Liver (tissue), 9 donors: ENCODE data around the gene GULP1. TPM values are rescaled to one million over a fixed set of nuclear protein-coding genes. Genes with fewer than 3 reads are reported as not detected.

Source experiments
- DNase-seq: peaks from one replicate; pipeline ENCODE4 v3.0.0-alpha.2; 2017; ENCODE audit warnings: low spot score
- H3K27ac ChIP-seq, 2 donors: one replicate each; pipeline ENCODE4 v1.7.0; 2013; ENCODE audit warnings: inconsistent platforms in 2 of 2, low read length in 2 of 2, control low read depth in 1 of 2, low read depth in 1 of 2, mild to moderate bottlenecking in 1 of 2
- H3K27me3 ChIP-seq, 4 donors: one replicate each; pipeline versions ENCODE4 v1.6.1 to v1.7.0; 2013; ENCODE audit warnings: low read length in 3 of 4, inconsistent platforms in 1 of 4, mild to moderate bottlenecking in 1 of 4, moderate library complexity in 1 of 4; ENCODE audit not compliant: control insufficient read depth in 4 of 4, insufficient read depth in 4 of 4
- H3K36me3 ChIP-seq, 4 donors: one replicate each; pipeline versions ENCODE4 v1.6.1 to v1.7.0; 2013; ENCODE audit warnings: low read length in 3 of 4, mild to moderate bottlenecking in 3 of 4, low read depth in 1 of 4, moderate library complexity in 1 of 4; ENCODE audit not compliant: control insufficient read depth in 4 of 4, insufficient read depth in 3 of 4
- H3K4me1 ChIP-seq, 4 donors: one replicate each; pipeline versions ENCODE4 v1.6.1 to v1.7.0; 2013; ENCODE audit warnings: low read length in 3 of 4, mild to moderate bottlenecking in 3 of 4, moderate library complexity in 1 of 4; ENCODE audit not compliant: control insufficient read depth in 4 of 4, insufficient read depth in 4 of 4
- H3K4me3 ChIP-seq, 3 donors: one replicate each; pipeline versions ENCODE4 v1.6.1 to v1.7.0; 2013; ENCODE audit warnings: low read length in 3 of 3, control low read depth in 1 of 3, low read depth in 1 of 3, mild to moderate bottlenecking in 1 of 3
- H3K9ac ChIP-seq, 2 donors: one replicate each; pipeline ENCODE4 v1.7.0; 2013; ENCODE audit warnings: low read length in 2 of 2, mild to moderate bottlenecking in 2 of 2, moderate library complexity in 2 of 2, control low read depth in 1 of 2, low read depth in 1 of 2
- H3K9me3 ChIP-seq, 4 donors: one replicate each; pipeline versions ENCODE4 v1.6.1 to v1.7.0; 2013; ENCODE audit warnings: low read length in 3 of 4; ENCODE audit not compliant: control insufficient read depth in 4 of 4
- EGR1 ChIP-seq, 2 donors: IDR thresholded peaks; 2 replicates each; pipeline ENCODE4 v1.6.1; 2016 to 2018; ENCODE audit warnings: antibody characterized with exemption in 2 of 2, low read depth in 2 of 2
- FOXA1 ChIP-seq: IDR thresholded peaks from 2 replicates; pipeline ENCODE4 v1.6.1; 2016; ENCODE audit warnings: antibody characterized with exemption
- FOXA2 ChIP-seq: IDR thresholded peaks from 2 replicates; pipeline ENCODE4 v1.6.1; 2016; ENCODE audit warnings: antibody characterized with exemption
- HNF4G ChIP-seq: IDR thresholded peaks from 2 replicates; pipeline ENCODE4 v1.6.1; 2016; ENCODE audit warnings: antibody characterized with exemption
- NR2F2 ChIP-seq: IDR thresholded peaks from 2 replicates; pipeline ENCODE4 v1.6.1; 2016; ENCODE audit warnings: antibody characterized with exemption
- RAD21 ChIP-seq, 2 donors: IDR thresholded peaks; 2 replicates each; pipeline ENCODE4 v1.6.1; 2016; ENCODE audit warnings: antibody characterized with exemption in 2 of 2, mild to moderate bottlenecking in 2 of 2
- RXRA ChIP-seq, 2 donors: IDR thresholded peaks; 2 replicates each; pipeline ENCODE4 v1.6.1; 2017 to 2018; ENCODE audit warnings: antibody characterized with exemption in 2 of 2, mild to moderate bottlenecking in 1 of 2
- SP1 ChIP-seq: IDR thresholded peaks from 2 replicates; pipeline ENCODE4 v1.6.1; 2018; ENCODE audit warnings: antibody characterized with exemption, mild to moderate bottlenecking
- TAF1 ChIP-seq: conservative IDR thresholded peaks from 2 replicates; pipeline ENCODE4 v1.6.1; 2016; ENCODE audit warnings: antibody characterized with exemption, mild to moderate bottlenecking
- YY1 ChIP-seq: IDR thresholded peaks from 2 replicates; pipeline ENCODE4 v1.6.1; 2016; ENCODE audit warnings: antibody characterized with exemption, mild to moderate bottlenecking
- WGBS: extraction: QIAGEN DNeasy Blood & Tissue Kit; methylation state at CpG from one replicate; pipeline ENCODE4 v1.1.7; 2013; 5-methylcytosine and 5-hydroxymethylcytosine counted together
- polyA plus RNA-seq, 2 donors: library from polyadenylated mRNA; stranded (reverse) in 1 of 2; unstranded in 1 of 2; fragments of 200-250 nt in 1 of 2; fragments of >200 nt in 1 of 2; fragmentation: Nextera tagmentation in 1 of 2; extraction: Ambion mirVana in 1 of 2; gene quantifications; one replicate each; pipeline versions ENCODE4 v1.2.1 to v1.2.3, GENCODE V29; 2013 to 2015
- total RNA-seq, 2 donors: library from RNA; depleted of rRNA; stranded (reverse); fragments of >200 nt; gene quantifications; one replicate each; pipeline ENCODE4 v1.2.3, GENCODE V29; 2014
- TF ChIP-seq, protein P1 (sequence below): IDR thresholded peaks from 2 replicates; pipeline ENCODE4 v1.6.1; 2016; ENCODE audit warnings: antibody characterized with exemption
- TF ChIP-seq, protein P2 (sequence below): fragments of 150-350 bp; IDR thresholded peaks from 2 replicates; pipeline ENCODE4 v1.5.1; 2017; ENCODE audit warnings: improper control_type of control experiment, low read depth, low read length; ENCODE audit not compliant: missing input control
- TF ChIP-seq, protein P3 (sequence below): IDR thresholded peaks from 2 replicates; pipeline ENCODE4 v1.6.1; 2016; ENCODE audit warnings: antibody characterized with exemption
- donor health status: healthy.
- donor health status: healthy.
- donor health status: healthy.
- donor health status: healthy.
- donor health status: healthy.

The GULP1 gene
- total and polyA plus RNA-seq, 4 donors, result 0.53 to 6.9 (median 0.89) TPM

DNA sequence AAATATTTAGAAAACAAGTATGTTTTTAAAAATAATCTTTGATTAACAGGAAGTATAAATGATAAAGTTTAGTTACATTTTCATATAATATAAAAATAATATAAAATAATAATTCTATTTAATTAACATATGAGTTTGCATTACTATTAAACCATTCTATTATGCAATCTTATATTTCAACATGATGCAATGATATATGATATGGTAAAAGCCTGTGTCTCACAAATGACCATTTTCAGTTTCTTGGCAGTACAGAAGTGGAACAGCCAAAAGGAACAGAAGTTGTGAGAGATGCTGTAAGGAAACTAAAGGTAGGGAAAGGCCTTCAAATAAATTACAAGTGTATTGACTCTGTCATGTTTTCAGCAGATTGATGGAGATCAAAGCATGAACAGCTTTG, 230.8 kb downstream of the GULP1 start:
- no peaks in the 10 kb centered on the region for H3K4me1 ChIP-seq
- no peak overlapping the region for H3K9ac ChIP-seq
- TF ChIP-seq HNF4G, result no peak
- no peak for TF ChIP-seq SP1
- no peak for TF ChIP-seq TAF1
- TF ChIP-seq RAD21 (IDR thresholded peaks at IDR 0.05), result no peak
- no peak for TF ChIP-seq EGR1 (IDR thresholded peaks at IDR 0.05; ENCODE audit: low read depth in 2 of 2)
- TF ChIP-seq FOXA1, result no peak
- no peak for TF ChIP-seq NR2F2
- no peak for TF ChIP-seq YY1
- no peak for TF ChIP-seq FOXA2
- TF ChIP-seq, protein P1, sequence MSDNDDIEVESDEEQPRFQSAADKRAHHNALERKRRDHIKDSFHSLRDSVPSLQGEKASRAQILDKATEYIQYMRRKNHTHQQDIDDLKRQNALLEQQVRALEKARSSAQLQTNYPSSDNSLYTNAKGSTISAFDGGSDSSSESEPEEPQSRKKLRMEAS, result no peak
- TF ChIP-seq, protein P2, sequence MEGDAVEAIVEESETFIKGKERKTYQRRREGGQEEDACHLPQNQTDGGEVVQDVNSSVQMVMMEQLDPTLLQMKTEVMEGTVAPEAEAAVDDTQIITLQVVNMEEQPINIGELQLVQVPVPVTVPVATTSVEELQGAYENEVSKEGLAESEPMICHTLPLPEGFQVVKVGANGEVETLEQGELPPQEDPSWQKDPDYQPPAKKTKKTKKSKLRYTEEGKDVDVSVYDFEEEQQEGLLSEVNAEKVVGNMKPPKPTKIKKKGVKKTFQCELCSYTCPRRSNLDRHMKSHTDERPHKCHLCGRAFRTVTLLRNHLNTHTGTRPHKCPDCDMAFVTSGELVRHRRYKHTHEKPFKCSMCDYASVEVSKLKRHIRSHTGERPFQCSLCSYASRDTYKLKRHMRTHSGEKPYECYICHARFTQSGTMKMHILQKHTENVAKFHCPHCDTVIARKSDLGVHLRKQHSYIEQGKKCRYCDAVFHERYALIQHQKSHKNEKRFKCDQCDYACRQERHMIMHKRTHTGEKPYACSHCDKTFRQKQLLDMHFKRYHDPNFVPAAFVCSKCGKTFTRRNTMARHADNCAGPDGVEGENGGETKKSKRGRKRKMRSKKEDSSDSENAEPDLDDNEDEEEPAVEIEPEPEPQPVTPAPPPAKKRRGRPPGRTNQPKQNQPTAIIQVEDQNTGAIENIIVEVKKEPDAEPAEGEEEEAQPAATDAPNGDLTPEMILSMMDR, result no peak
- no peaks in the 10 kb centered on the region for H3K9me3 ChIP-seq
- H3K27me3 ChIP-seq, result peaks cover 0 to under 1% (median 0%) of the 10 kb centered on the region in 4 donors
- H3K4me3 ChIP-seq, result no peak overlapping the region
- no peak overlapping the region for H3K27ac ChIP-seq
- H3K36me3 ChIP-seq, result peaks cover 0 to 2% (median 0%) of the 10 kb centered on the region in 4 donors
- no peak for DNase-seq

DNA sequence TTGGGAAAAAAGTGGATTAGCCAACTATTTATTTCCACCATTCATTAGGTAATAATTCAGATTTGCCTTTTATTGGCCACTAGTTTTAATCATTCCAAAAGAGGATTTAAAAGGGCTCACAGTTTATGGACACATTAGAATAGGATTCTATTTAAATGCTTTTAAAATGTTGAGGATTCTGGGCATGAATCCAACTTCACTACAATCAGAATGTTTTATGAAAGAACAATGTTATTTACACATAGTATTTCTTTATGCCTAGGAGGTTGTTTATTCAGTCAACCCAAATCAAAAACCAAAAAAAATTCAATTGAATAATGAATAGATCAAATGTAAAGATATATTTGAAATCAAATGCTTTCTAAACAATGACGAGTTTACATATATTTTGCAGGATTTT, 232.2 kb downstream of the GULP1 start:
- 80% methylated on average over 1 of the region's 1 CpG for whole genome bisulfite sequencing
- Histone ChIP-seq H3K4me3 (no peak overlapping the region), H3K27me3 (no peaks in the 10 kb centered on the region), H3K9ac (no peak overlapping the region), H3K36me3 (no peaks in the 10 kb centered on the region), H3K9me3 (no peaks in the 10 kb centered on the region), H3K4me1 (no peaks in the 10 kb centered on the region), H3K27ac (no peak overlapping the region)
- TF ChIP-seq, protein P3, sequence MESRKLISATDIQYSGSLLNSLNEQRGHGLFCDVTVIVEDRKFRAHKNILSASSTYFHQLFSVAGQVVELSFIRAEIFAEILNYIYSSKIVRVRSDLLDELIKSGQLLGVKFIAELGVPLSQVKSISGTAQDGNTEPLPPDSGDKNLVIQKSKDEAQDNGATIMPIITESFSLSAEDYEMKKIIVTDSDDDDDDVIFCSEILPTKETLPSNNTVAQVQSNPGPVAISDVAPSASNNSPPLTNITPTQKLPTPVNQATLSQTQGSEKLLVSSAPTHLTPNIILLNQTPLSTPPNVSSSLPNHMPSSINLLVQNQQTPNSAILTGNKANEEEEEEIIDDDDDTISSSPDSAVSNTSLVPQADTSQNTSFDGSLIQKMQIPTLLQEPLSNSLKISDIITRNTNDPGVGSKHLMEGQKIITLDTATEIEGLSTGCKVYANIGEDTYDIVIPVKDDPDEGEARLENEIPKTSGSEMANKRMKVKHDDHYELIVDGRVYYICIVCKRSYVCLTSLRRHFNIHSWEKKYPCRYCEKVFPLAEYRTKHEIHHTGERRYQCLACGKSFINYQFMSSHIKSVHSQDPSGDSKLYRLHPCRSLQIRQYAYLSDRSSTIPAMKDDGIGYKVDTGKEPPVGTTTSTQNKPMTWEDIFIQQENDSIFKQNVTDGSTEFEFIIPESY, result no peak
- TF ChIP-seq YY1 (no peak), HNF4G (no peak), FOXA2 (no peak), RXRA (IDR thresholded peaks at IDR 0.05) (no peak), RAD21 (IDR thresholded peaks at IDR 0.05) (no peak)
- TF ChIP-seq, protein P2, result no peak
- DNase-seq, result no peak
